ENCODE measurements around the gene STEAP3.

The STEAP3 gene

DNA sequence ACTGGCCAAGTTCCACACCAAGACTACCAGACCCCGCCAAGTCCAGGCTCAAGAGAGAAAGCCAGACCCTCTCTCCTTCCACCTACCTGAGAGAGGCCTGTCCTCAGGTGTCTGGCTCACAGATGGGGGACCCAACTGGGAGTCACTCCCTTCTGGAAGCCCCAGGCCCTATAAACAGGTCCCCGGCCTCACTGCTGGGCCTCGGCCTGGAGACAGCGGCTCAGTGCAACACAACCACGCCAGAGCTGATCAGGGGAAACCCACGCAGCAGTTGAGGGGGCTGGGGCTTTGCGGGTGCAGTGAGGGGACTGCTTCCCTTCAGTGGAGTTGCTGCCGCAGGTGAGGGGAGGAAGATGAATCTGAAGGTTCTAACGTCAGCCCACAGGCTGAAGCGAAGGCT is 42.2 kb upstream of the STEAP3 start:
- Histone ChIP-seq H3K27me3 (ENCODE audit: control insufficient read depth in 1 of 2, insufficient read depth in 2 of 2, low read length in 2 of 2) (no peaks in the 10 kb centered on the region), H3K36me3 (ENCODE audit: control insufficient read depth in 2 of 2, insufficient read depth in 2 of 2, low read length in 2 of 2) (no peaks in the 10 kb centered on the region), H3K4me1 (ENCODE audit: control insufficient read depth, insufficient read depth, low read length) (no peaks in the 10 kb centered on the region), H3K9ac (ENCODE audit: low read length in 2 of 2) (no peak overlapping the region), H3K27ac (ENCODE audit: low read length) (no peak overlapping the region), H3K4me3 (ENCODE audit: low read length in 2 of 2) (no peak overlapping the region), H3K9me3 (ENCODE audit: control insufficient read depth in 2 of 2, low read length in 2 of 2) (no peaks in the 10 kb centered on the region)

DNA sequence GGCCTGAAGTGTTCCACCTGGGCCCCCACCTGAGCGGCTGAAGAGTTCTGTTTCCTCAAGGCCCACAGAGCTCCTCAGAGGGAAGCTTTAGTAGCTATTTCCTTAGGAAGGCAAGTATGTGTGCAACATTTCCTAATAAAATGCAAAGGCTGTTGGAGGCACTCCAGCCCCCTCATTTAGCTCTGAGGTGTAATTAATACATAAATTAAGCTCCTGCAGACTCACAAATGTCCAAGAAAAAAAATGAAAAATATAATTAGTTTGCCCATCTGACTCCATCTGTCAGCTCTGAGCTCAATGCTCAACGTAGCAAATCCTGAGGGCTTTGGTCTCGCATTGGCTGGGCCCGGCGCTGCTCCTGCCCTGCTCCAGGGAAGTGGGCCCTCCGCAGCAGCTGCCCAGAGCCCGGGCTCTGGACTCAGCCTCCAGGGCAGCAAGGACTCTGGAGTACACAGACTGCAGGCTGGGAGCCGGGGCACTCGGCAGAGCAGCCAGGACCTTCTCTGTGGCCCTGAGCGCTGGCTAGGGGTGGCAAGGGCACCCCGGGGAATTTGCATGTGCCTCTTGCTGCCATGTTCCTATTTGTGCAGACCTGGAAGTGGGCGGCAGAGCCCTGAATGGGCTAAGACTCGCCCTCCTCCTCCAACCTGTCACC is 41.7 kb upstream of the STEAP3 start:
- H3K27me3 ChIP-seq (ENCODE audit: control insufficient read depth in 1 of 2, insufficient read depth in 2 of 2, low read length in 2 of 2) = no peaks in the 10 kb centered on the region
- H3K9ac ChIP-seq (ENCODE audit: low read length in 2 of 2) = no peak overlapping the region
- H3K4me1 ChIP-seq (ENCODE audit: control insufficient read depth, insufficient read depth, low read length) = no peaks in the 10 kb centered on the region
- H3K27ac ChIP-seq (ENCODE audit: low read length) = no peak overlapping the region
- H3K4me3 ChIP-seq (ENCODE audit: low read length in 2 of 2) = no peak overlapping the region
- no peaks in the 10 kb centered on the region for H3K36me3 ChIP-seq (ENCODE audit: control insufficient read depth in 2 of 2, insufficient read depth in 2 of 2, low read length in 2 of 2)
- no peaks in the 10 kb centered on the region for H3K9me3 ChIP-seq (ENCODE audit: control insufficient read depth in 2 of 2, low read length in 2 of 2)

GRCh38 chr2:119184512-119184911 is 39.1 kb upstream of the STEAP3 start:
- H3K27ac ChIP-seq (ENCODE audit: low read length) = no peak overlapping the region
- H3K9me3 ChIP-seq (ENCODE audit: control insufficient read depth in 2 of 2, low read length in 2 of 2) = no peaks in the 10 kb centered on the region
- no peak overlapping the region for H3K9ac ChIP-seq (ENCODE audit: low read length in 2 of 2)
- H3K4me1 ChIP-seq (ENCODE audit: control insufficient read depth, insufficient read depth, low read length) = no peaks in the 10 kb centered on the region
- H3K27me3 ChIP-seq (ENCODE audit: control insufficient read depth in 1 of 2, insufficient read depth in 2 of 2, low read length in 2 of 2) = peaks cover 0 to 2% of the 10 kb centered on the region in 2 donors
- H3K36me3 ChIP-seq (ENCODE audit: control insufficient read depth in 2 of 2, insufficient read depth in 2 of 2, low read length in 2 of 2) = no peaks in the 10 kb centered on the region
- H3K4me3 ChIP-seq (ENCODE audit: low read length in 2 of 2) = no peak overlapping the region

DNA sequence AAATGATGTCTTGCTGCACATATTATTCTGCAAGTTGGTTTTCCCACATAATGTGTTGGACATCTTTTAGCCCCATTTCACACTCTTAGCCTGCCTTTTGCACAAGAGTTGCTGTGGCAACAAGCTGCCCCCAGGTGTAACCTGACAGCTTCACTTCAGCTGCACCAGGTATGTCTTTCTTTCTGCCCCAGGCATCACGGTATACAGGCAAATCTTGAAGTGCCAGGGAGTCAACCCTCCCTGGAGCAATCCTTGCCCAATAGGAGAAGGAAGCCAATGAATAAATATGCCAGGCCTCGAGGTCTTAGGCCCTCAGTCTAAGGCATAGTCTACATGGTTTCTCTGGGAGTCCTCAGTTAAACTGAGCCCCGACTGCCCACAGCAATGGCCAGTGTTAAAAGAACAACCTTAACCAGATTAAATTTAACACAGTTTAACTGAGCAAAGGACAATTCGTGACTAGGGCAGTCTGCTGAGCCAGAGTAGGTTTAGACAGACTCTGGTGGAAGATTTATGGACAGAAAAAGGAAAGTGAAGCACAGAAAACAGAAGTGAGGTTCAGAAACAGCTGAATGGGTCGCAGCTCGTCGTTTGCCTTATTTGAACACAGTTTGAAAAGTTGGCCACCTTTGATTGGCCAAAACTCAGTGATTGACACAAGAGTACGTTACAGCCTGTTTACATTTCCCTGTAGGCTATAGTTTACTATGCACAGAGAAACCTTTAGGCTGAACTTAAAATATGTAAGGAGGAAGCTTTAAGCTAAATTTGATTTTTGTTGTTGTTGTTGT is 33.1 kb upstream of the STEAP3 start:
- Histone ChIP-seq H3K9me3 (ENCODE audit: control insufficient read depth in 2 of 2, low read length in 2 of 2) (no peaks in the 10 kb centered on the region), H3K4me3 (ENCODE audit: low read length in 2 of 2) (no peak overlapping the region), H3K27me3 (ENCODE audit: control insufficient read depth in 1 of 2, insufficient read depth in 2 of 2, low read length in 2 of 2) (peaks cover 0 to 4% of the 10 kb centered on the region in 2 donors), H3K27ac (ENCODE audit: low read length) (no peak overlapping the region), H3K4me1 (ENCODE audit: control insufficient read depth, insufficient read depth, low read length) (no peaks in the 10 kb centered on the region), H3K36me3 (ENCODE audit: control insufficient read depth in 2 of 2, insufficient read depth in 2 of 2, low read length in 2 of 2) (no peaks in the 10 kb centered on the region), H3K9ac (ENCODE audit: low read length in 2 of 2) (no peak overlapping the region)

GRCh38 chr2:119192893-119193292 is 30.7 kb upstream of the STEAP3 start:
- H3K4me1 ChIP-seq (ENCODE audit: control insufficient read depth, insufficient read depth, low read length) = no peaks in the 10 kb centered on the region
- H3K27ac ChIP-seq (ENCODE audit: low read length) = no peak overlapping the region
- peaks cover 0 to 5% of the 10 kb centered on the region in 2 donors for H3K27me3 ChIP-seq (ENCODE audit: control insufficient read depth in 1 of 2, insufficient read depth in 2 of 2, low read length in 2 of 2)
- H3K4me3 ChIP-seq (ENCODE audit: low read length in 2 of 2) = no peak overlapping the region
- no peaks in the 10 kb centered on the region for H3K9me3 ChIP-seq (ENCODE audit: control insufficient read depth in 2 of 2, low read length in 2 of 2)
- H3K36me3 ChIP-seq (ENCODE audit: control insufficient read depth in 2 of 2, insufficient read depth in 2 of 2, low read length in 2 of 2) = no peaks in the 10 kb centered on the region
- H3K9ac ChIP-seq (ENCODE audit: low read length in 2 of 2) = no peak overlapping the region

GRCh38 chr2:119195001-119195400 is 28.6 kb upstream of the STEAP3 start:
- no peaks in the 10 kb centered on the region for H3K36me3 ChIP-seq (ENCODE audit: control insufficient read depth in 2 of 2, insufficient read depth in 2 of 2, low read length in 2 of 2)
- no peak overlapping the region for H3K9ac ChIP-seq (ENCODE audit: low read length in 2 of 2)
- H3K27ac ChIP-seq (ENCODE audit: low read length) = no peak overlapping the region
- H3K27me3 ChIP-seq (ENCODE audit: control insufficient read depth in 1 of 2, insufficient read depth in 2 of 2, low read length in 2 of 2) = peaks cover 0 to 10% of the 10 kb centered on the region in 2 donors
- no peaks in the 10 kb centered on the region for H3K9me3 ChIP-seq (ENCODE audit: control insufficient read depth in 2 of 2, low read length in 2 of 2)
- H3K4me3 ChIP-seq (ENCODE audit: low read length in 2 of 2) = no peak overlapping the region
- H3K4me1 ChIP-seq (ENCODE audit: control insufficient read depth, insufficient read depth, low read length) = no peaks in the 10 kb centered on the region

DNA sequence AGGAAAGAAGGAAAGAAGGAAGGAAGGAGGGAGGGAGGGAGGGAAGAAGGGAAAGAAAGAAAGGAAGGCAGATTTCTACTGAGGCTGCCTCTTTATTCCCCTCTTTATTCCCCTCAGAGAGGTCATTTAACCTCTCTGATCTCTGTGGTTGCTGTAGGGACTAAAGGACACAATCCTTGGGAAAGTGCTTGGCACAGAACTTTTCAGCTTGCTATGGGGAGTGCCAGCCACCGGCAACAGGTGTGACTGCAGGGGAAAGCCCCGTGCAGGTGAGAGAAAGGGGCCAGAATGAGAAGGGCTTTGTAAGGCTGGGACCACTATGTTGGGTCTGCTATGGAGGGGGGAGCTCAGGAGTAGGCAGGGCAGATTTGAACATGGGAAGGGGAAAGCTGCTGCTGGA is 27.7 kb upstream of the STEAP3 start:
- no peak overlapping the region for H3K9ac ChIP-seq (ENCODE audit: low read length in 2 of 2)
- no peaks in the 10 kb centered on the region for H3K9me3 ChIP-seq (ENCODE audit: control insufficient read depth in 2 of 2, low read length in 2 of 2)
- peaks cover 0 to 10% of the 10 kb centered on the region in 2 donors for H3K27me3 ChIP-seq (ENCODE audit: control insufficient read depth in 1 of 2, insufficient read depth in 2 of 2, low read length in 2 of 2)
- H3K4me1 ChIP-seq (ENCODE audit: control insufficient read depth, insufficient read depth, low read length) = no peaks in the 10 kb centered on the region
- no peaks in the 10 kb centered on the region for H3K36me3 ChIP-seq (ENCODE audit: control insufficient read depth in 2 of 2, insufficient read depth in 2 of 2, low read length in 2 of 2)
- no peak overlapping the region for H3K27ac ChIP-seq (ENCODE audit: low read length)
- H3K4me3 ChIP-seq (ENCODE audit: low read length in 2 of 2) = no peak overlapping the region

DNA sequence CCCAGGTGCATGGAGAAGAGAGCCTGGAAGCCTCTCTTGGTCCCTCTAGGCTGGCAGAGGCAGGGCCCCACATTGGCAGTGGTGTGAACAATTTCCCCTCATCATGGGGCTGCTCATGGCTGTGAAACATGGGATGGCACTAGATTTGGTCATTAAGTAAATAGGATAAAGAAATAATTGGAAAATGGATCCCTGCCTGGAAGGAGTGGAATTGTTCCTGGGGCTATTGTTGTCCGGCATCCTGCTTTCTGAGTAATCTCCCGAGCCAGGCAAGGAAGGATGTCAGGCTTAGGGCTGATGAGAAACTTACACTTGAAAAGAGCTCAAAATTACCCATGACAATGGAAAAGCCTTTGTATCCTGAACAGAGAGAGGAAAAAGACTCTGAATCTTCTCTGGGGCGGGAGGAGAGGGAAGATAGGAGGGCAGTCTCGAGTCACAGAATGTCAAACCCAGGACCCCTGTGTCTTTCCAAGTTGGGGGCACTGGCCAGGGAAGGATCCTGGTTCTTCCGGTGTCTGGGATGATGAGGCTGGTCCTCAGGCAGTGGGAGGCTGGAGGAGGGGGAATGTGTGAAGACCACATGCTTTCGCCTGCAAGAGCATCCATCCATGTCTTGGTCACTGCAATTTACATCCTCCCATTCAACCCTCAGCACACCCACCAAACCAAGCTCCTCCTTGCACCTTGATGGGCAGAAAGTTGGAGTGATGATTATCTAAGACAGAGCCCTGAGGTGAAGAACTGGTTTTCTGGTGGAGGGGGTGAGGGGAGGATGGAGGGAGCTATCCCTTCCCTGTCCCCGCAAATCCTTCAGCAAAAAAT is 27.1 kb upstream of the STEAP3 start:
- no peaks in the 10 kb centered on the region for H3K9me3 ChIP-seq (ENCODE audit: control insufficient read depth in 2 of 2, low read length in 2 of 2)
- H3K4me1 ChIP-seq (ENCODE audit: control insufficient read depth, insufficient read depth, low read length) = no peaks in the 10 kb centered on the region
- H3K27ac ChIP-seq (ENCODE audit: low read length) = no peak overlapping the region
- H3K27me3 ChIP-seq (ENCODE audit: control insufficient read depth in 1 of 2, insufficient read depth in 2 of 2, low read length in 2 of 2) = peaks cover 0 to 10% of the 10 kb centered on the region in 2 donors
- H3K4me3 ChIP-seq (ENCODE audit: low read length in 2 of 2) = no peak overlapping the region
- H3K36me3 ChIP-seq (ENCODE audit: control insufficient read depth in 2 of 2, insufficient read depth in 2 of 2, low read length in 2 of 2) = no peaks in the 10 kb centered on the region
- no peak overlapping the region for H3K9ac ChIP-seq (ENCODE audit: low read length in 2 of 2)

DNA sequence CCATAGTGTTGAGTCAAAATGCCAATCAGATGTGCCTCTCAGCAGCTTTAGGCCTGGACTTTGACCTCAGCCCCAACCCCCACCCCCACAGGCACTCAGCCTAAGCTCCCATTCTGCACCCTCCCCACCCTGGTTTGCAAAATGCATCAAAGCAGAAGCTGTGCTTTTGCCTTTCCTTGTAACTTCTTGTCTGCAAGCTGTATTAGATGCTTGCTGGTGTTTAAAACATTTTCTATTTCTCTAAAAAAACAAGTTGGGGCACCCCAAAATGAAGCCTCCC is 26.6 kb upstream of the STEAP3 start:
- H3K9ac ChIP-seq (ENCODE audit: low read length in 2 of 2) = no peak overlapping the region
- H3K9me3 ChIP-seq (ENCODE audit: control insufficient read depth in 2 of 2, low read length in 2 of 2) = no peaks in the 10 kb centered on the region
- H3K36me3 ChIP-seq (ENCODE audit: control insufficient read depth in 2 of 2, insufficient read depth in 2 of 2, low read length in 2 of 2) = no peaks in the 10 kb centered on the region
- H3K4me1 ChIP-seq (ENCODE audit: control insufficient read depth, insufficient read depth, low read length) = no peaks in the 10 kb centered on the region
- H3K27ac ChIP-seq (ENCODE audit: low read length) = no peak overlapping the region
- peaks cover 0 to 10% of the 10 kb centered on the region in 2 donors for H3K27me3 ChIP-seq (ENCODE audit: control insufficient read depth in 1 of 2, insufficient read depth in 2 of 2, low read length in 2 of 2)
- no peak overlapping the region for H3K4me3 ChIP-seq (ENCODE audit: low read length in 2 of 2)

- Histone ChIP-seq H3K27me3 (ENCODE audit: control insufficient read depth in 1 of 2, insufficient read depth in 2 of 2, low read length in 2 of 2) (peaks cover 0 to 10% of the 10 kb centered on the region in 2 donors), H3K4me3 (ENCODE audit: low read length in 2 of 2) (no peak overlapping the region), H3K36me3 (ENCODE audit: control insufficient read depth in 2 of 2, insufficient read depth in 2 of 2, low read length in 2 of 2) (no peaks in the 10 kb centered on the region), H3K9me3 (ENCODE audit: control insufficient read depth in 2 of 2, low read length in 2 of 2) (no peaks in the 10 kb centered on the region), H3K9ac (ENCODE audit: low read length in 2 of 2) (no peak overlapping the region), H3K27ac (ENCODE audit: low read length) (no peak overlapping the region), H3K4me1 (ENCODE audit: control insufficient read depth, insufficient read depth, low read length) (no peaks in the 10 kb centered on the region)
Observed at GRCh38 chr2:119197529-119198239, 25.9 kb upstream of the STEAP3 start.

Data from stomach smooth muscle (tissue), 2 donors.